SK-N-SH treated with all-trans-retinoic acid at 6 μM for 48 hours (cell line): ENCODE results near the gene ATP5F1B.

Experiments used
- ATAC-seq: fragments of 200-7000 bp; cut with Tn5 transposase; 3 replicates; pipeline ENCODE4 v1.9.1; 2020; ENCODE audit warnings: mild to moderate bottlenecking, moderate library complexity
- ARNTL ChIP-seq: fragments of 450-650 bp; formaldehyde crosslinking; IDR thresholded peaks from 2 replicates; pipeline ENCODE4 v1.5.0; 2020; ENCODE audit warnings: low read depth, mild to moderate bottlenecking, moderate library complexity, borderline replicate concordance
- CSDC2 ChIP-seq: fragments of 250-450 bp; sonication (Bioruptor Pico); IDR thresholded peaks from 2 replicates; pipeline ENCODE4 v1.5.0; 2020; ENCODE audit warnings: mild to moderate bottlenecking, moderate library complexity
- ESRRG ChIP-seq: fragments of 250-450 bp; sonication (Bioruptor Pico); IDR thresholded peaks from 2 replicates; pipeline ENCODE4 v1.6.1; 2021; ENCODE audit warnings: mild to moderate bottlenecking
- GLIS3 ChIP-seq: fragments of 250-450 bp; sonication (Bioruptor Pico); IDR thresholded peaks from 2 replicates; pipeline ENCODE4 v1.5.0; 2020; ENCODE audit warnings: mild to moderate bottlenecking, moderate library complexity
- ISL1 ChIP-seq: fragments of 250-450 bp; sonication (Bioruptor Pico); IDR thresholded peaks from 2 replicates; pipeline ENCODE4 v2.1.2; 2022; ENCODE audit warnings: mild to moderate bottlenecking, moderate library complexity
- OSR1 ChIP-seq: fragments of 250-450 bp; sonication (Bioruptor Pico); IDR thresholded peaks from 2 replicates; pipeline ENCODE4 v1.8.0; 2022; ENCODE audit warnings: moderate library complexity, mild to moderate bottlenecking, inconsistent platforms
- PPARA ChIP-seq: fragments of 250-450 bp; sonication (Bioruptor Pico); IDR thresholded peaks from 2 replicates; pipeline ENCODE4 v1.5.0; 2020; ENCODE audit warnings: mild to moderate bottlenecking, borderline replicate concordance
- RARB ChIP-seq: fragments of 250-450 bp; sonication (Bioruptor Pico); IDR thresholded peaks from 2 replicates; pipeline ENCODE4 v1.8.0; 2021; ENCODE audit warnings: mild to moderate bottlenecking, moderate library complexity
- SNAI2 ChIP-seq: fragments of 250-450 bp; sonication (Bioruptor Pico); IDR thresholded peaks from 2 replicates; pipeline ENCODE4 v1.5.0; 2020; ENCODE audit warnings: mild to moderate bottlenecking, moderate library complexity
- TCF4 ChIP-seq: fragments of 250-450 bp; sonication (Bioruptor Pico); IDR thresholded peaks from 2 replicates; pipeline ENCODE4 v1.8.0; 2021; ENCODE audit warnings: mild to moderate bottlenecking, moderate library complexity, borderline replicate concordance
- TOX ChIP-seq: fragments of 250-450 bp; sonication (Bioruptor Pico); IDR thresholded peaks from 2 replicates; pipeline ENCODE4 v1.8.0; 2021; ENCODE audit warnings: mild to moderate bottlenecking, moderate library complexity, borderline replicate concordance
- ZC3H10 ChIP-seq: fragments of 250-450 bp; sonication (Bioruptor Pico); IDR thresholded peaks from 2 replicates; pipeline ENCODE4 v1.5.1; 2021; ENCODE audit warnings: mild to moderate bottlenecking, moderate library complexity
- ZFP3 ChIP-seq: fragments of 250-450 bp; sonication (Bioruptor Pico); IDR thresholded peaks from 2 replicates; pipeline ENCODE4 v1.5.0; 2020; ENCODE audit warnings: mild to moderate bottlenecking, moderate library complexity
- ZNF70 ChIP-seq: fragments of 450-650 bp; formaldehyde crosslinking; IDR thresholded peaks from 2 replicates; pipeline ENCODE4 v1.5.0; 2020; ENCODE audit warnings: mild to moderate bottlenecking, moderate library complexity
- ZNF8 ChIP-seq: fragments of 450-650 bp; formaldehyde crosslinking; IDR thresholded peaks from 2 replicates; pipeline ENCODE4 v1.5.0; 2020; ENCODE audit warnings: mild to moderate bottlenecking, moderate library complexity
- TF ChIP-seq, protein P1 (sequence below): fragments of 250-450 bp; sonication (Bioruptor Pico); IDR thresholded peaks from 2 replicates; pipeline ENCODE4 v1.8.0; 2021; ENCODE audit warnings: low read depth, mild to moderate bottlenecking, moderate library complexity, borderline replicate concordance
- TF ChIP-seq, protein P2 (sequence below): fragments of 250-450 bp; sonication (Bioruptor Pico); IDR thresholded peaks from 2 replicates; pipeline ENCODE4 v1.5.1; 2021; ENCODE audit warnings: mild to moderate bottlenecking, moderate library complexity
- TF ChIP-seq, protein P3 (sequence below): fragments of 250-450 bp; sonication (Bioruptor Pico); IDR thresholded peaks from 2 replicates; pipeline ENCODE4 v1.8.0; 2020; ENCODE audit warnings: mild to moderate bottlenecking, moderate library complexity, borderline replicate concordance
- TF ChIP-seq, protein P4 (sequence below): fragments of 250-450 bp; sonication (Bioruptor Pico); IDR thresholded peaks from 2 replicates; pipeline ENCODE4 v1.5.1; 2020; ENCODE audit warnings: low read depth, mild to moderate bottlenecking, moderate library complexity
- TF ChIP-seq, protein P5 (sequence below): fragments of 250-450 bp; sonication (Bioruptor Pico); IDR thresholded peaks from 2 replicates; pipeline ENCODE4 v1.5.0; 2020; ENCODE audit warnings: mild to moderate bottlenecking, moderate library complexity

The ATP5F1B gene

DNA sequence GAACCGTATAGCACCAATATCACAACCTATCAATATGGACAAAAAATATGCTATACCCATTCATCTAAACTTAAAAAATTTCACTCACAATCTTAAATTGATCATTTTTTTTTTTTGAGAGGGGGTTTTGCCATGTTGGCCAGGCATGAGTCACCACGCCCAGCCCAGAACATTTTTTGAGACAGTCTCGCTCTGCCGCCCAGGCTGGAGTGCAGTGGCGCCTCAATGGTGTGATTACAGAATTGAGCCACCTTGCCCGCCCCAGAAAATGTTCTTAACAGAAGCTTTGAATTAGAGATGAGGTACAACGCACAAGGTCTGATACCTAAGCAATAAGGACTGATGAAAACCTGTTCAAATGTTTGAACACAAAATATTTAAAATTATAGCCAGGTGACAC lies 15.8 kb upstream of the ATP5F1B start:
- TF ChIP-seq GLIS3 (CRISPR knock-in tag) (no peak), ZC3H10 (no peak), ZFP3 (CRISPR knock-in tag) (no peak), ARNTL (CRISPR knock-in tag) (no peak), RARB (no peak), ZNF70 (CRISPR knock-in tag) (no peak), PPARA (CRISPR knock-in tag) (no peak), TOX (CRISPR knock-in tag) (no peak), OSR1 (CRISPR knock-in tag) (no peak), SNAI2 (CRISPR knock-in tag) (no peak), CSDC2 (CRISPR knock-in tag) (no peak), TCF4 (CRISPR knock-in tag) (no peak)
- TF ChIP-seq, protein P1, sequence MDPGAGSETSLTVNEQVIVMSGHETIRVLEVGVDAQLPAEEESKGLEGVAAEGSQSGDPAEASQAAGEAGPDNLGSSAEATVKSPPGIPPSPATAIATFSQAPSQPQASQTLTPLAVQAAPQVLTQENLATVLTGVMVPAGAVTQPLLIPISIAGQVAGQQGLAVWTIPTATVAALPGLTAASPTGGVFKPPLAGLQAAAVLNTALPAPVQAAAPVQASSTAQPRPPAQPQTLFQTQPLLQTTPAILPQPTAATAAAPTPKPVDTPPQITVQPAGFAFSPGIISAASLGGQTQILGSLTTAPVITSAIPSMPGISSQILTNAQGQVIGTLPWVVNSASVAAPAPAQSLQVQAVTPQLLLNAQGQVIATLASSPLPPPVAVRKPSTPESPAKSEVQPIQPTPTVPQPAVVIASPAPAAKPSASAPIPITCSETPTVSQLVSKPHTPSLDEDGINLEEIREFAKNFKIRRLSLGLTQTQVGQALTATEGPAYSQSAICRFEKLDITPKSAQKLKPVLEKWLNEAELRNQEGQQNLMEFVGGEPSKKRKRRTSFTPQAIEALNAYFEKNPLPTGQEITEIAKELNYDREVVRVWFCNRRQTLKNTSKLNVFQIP = no peak
- TF ChIP-seq, protein P2, sequence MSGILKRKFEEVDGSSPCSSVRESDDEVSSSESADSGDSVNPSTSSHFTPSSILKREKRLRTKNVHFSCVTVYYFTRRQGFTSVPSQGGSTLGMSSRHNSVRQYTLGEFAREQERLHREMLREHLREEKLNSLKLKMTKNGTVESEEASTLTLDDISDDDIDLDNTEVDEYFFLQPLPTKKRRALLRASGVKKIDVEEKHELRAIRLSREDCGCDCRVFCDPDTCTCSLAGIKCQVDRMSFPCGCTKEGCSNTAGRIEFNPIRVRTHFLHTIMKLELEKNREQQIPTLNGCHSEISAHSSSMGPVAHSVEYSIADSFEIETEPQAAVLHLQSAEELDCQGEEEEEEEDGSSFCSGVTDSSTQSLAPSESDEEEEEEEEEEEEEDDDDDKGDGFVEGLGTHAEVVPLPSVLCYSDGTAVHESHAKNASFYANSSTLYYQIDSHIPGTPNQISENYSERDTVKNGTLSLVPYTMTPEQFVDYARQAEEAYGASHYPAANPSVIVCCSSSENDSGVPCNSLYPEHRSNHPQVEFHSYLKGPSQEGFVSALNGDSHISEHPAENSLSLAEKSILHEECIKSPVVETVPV (CRISPR knock-in tag) = no peak
- TF ChIP-seq, protein P3, sequence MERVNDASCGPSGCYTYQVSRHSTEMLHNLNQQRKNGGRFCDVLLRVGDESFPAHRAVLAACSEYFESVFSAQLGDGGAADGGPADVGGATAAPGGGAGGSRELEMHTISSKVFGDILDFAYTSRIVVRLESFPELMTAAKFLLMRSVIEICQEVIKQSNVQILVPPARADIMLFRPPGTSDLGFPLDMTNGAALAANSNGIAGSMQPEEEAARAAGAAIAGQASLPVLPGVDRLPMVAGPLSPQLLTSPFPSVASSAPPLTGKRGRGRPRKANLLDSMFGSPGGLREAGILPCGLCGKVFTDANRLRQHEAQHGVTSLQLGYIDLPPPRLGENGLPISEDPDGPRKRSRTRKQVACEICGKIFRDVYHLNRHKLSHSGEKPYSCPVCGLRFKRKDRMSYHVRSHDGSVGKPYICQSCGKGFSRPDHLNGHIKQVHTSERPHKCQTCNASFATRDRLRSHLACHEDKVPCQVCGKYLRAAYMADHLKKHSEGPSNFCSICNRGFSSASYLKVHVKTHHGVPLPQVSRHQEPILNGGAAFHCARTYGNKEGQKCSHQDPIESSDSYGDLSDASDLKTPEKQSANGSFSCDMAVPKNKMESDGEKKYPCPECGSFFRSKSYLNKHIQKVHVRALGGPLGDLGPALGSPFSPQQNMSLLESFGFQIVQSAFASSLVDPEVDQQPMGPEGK (CRISPR knock-in tag) = no peak
- TF ChIP-seq, protein P4, sequence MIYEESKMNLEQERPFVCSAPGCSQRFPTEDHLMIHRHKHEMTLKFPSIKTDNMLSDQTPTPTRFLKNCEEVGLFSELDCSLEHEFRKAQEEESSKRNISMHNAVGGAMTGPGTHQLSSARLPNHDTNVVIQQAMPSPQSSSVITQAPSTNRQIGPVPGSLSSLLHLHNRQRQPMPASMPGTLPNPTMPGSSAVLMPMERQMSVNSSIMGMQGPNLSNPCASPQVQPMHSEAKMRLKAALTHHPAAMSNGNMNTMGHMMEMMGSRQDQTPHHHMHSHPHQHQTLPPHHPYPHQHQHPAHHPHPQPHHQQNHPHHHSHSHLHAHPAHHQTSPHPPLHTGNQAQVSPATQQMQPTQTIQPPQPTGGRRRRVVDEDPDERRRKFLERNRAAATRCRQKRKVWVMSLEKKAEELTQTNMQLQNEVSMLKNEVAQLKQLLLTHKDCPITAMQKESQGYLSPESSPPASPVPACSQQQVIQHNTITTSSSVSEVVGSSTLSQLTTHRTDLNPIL (CRISPR knock-in tag) = no peak
- no peak for ATAC-seq

DNA sequence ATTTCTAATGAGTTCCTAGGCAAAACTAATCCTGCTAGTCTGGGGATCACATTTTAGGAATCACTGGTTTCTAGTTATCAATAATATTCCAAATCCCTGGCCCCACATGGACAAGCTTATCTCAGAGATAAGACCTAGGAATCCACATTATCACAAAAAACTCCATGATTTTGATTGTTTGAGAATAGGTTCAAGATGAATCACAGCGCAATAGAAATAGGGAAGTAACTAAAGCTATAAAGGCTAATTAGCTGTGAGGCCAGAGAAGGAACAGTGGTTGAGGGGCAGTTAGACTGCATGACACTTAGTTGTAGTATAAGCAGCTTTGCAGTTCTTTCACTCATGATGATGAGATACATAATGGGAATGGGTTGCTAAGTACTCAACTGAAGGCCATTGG lies 13.1 kb upstream of the ATP5F1B start:
- no peak for ATAC-seq
- TF ChIP-seq ZFP3 (CRISPR knock-in tag) (no peak), OSR1 (CRISPR knock-in tag) (no peak), ZNF70 (CRISPR knock-in tag) (no peak), ZNF8 (CRISPR knock-in tag) (no peak), SNAI2 (CRISPR knock-in tag) (no peak), TOX (CRISPR knock-in tag) (no peak), ESRRG (CRISPR knock-in tag) (no peak), TCF4 (CRISPR knock-in tag) (no peak), ISL1 (CRISPR knock-in tag) (no peak), ARNTL (CRISPR knock-in tag) (no peak)
- TF ChIP-seq, protein P5, sequence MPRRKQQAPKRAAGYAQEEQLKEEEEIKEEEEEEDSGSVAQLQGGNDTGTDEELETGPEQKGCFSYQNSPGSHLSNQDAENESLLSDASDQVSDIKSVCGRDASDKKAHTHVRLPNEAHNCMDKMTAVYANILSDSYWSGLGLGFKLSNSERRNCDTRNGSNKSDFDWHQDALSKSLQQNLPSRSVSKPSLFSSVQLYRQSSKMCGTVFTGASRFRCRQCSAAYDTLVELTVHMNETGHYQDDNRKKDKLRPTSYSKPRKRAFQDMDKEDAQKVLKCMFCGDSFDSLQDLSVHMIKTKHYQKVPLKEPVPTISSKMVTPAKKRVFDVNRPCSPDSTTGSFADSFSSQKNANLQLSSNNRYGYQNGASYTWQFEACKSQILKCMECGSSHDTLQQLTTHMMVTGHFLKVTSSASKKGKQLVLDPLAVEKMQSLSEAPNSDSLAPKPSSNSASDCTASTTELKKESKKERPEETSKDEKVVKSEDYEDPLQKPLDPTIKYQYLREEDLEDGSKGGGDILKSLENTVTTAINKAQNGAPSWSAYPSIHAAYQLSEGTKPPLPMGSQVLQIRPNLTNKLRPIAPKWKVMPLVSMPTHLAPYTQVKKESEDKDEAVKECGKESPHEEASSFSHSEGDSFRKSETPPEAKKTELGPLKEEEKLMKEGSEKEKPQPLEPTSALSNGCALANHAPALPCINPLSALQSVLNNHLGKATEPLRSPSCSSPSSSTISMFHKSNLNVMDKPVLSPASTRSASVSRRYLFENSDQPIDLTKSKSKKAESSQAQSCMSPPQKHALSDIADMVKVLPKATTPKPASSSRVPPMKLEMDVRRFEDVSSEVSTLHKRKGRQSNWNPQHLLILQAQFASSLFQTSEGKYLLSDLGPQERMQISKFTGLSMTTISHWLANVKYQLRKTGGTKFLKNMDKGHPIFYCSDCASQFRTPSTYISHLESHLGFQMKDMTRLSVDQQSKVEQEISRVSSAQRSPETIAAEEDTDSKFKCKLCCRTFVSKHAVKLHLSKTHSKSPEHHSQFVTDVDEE (CRISPR knock-in tag) = no peak
- TF ChIP-seq, protein P4 (CRISPR knock-in tag) = no peak
- TF ChIP-seq, protein P2 (CRISPR knock-in tag) = no peak
